Measurements from ENCODE around the gene IMPACT.
A peak's percentile ranks its signal among the peaks of the same experiment; 100 is the strongest.

IMPACT gene
- 19.2 to 97.4 (median 57.9) reads per million in 18 experiments for total RNA-seq

DNA sequence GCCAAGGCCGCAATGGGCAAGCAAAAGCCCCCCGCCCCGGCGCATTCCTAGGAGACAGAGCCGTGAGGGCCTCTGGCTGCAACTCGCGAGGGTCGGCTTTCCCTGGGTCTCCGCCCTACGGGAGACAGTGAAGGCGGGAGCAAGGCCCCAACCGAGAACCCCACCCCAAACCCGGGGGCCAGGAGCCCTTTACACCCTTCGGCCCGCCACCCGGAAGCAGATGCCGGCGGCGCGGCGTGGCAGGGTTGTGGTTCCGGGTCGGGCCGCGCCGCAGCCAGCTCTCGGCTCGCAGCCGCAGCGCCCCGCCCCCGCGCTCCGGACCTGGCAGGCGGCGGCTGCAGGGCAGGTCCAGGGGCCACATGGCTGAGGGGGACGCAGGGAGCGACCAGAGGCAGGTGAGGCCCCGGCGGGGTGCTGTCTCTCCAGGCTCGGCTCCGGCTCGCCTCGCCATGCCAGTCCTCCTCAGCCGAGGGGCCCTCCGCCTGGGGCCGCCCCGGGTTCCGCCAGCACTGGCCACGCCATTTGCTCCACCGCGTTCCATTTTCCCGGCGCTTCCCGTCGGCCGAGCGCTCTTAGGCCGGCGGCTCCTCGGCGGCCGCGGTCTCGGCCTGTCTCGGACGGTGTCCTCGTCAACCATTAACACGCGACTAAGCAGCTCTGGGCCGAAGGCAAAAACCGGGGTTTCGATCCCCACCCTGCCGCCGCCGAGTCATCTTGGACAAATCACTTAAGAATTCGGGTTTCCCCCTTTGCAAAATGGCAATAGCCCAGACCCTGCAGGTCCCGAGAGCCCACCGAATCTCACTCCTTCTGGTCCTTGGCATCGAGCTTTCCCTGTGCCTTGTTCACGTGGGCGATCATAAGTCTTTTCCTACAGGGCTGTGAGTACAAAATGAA lies at the start of gene IMPACT:
Gene IMPACT, plus strand, starts transcription at position 273 of the 897 bp plus-strand sequence. Its CDS starts 87 bp downstream, at position 360.
- peak; percentile 83 to 90 for DNase-seq

- DNase-seq, result no peak
Observed at GRCh38 chr18:24378598-24378997, 47.9 kb upstream of the IMPACT start.

- no peak for DNase-seq
Observed at GRCh38 chr18:24380163-24380747, 46.2 kb upstream of the IMPACT start.

GRCh38 chr18:24381126-24381525 lies 45.3 kb upstream of the IMPACT start:
- no peak for DNase-seq

DNA sequence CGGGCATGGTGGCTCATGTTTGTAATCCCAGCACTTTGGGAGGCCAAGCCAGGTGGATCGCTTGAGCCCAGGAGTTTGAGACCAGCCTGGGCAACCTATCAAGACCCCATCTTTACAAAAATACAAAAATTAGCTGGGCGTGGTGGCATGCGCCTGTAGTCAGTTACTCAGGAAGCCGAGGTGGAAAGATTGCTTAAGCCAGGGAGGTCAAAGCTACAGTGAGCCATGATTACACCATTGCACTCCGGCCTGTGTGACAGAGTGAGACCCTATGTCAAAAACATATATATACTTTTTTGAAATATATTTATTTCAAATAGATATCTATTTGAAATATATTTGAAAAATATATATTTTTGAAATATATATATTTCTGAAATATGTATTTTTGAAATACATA lies 39.8 kb upstream of the IMPACT start:
- peak; percentile 20 to 37 for DNase-seq

GRCh38 chr18:24388957-24389356 lies 37.5 kb upstream of the IMPACT start:
- no peak for DNase-seq

- peak; percentile 49 to 72 for DNase-seq
Observed at GRCh38 chr18:24395049-24395795, 31.2 kb upstream of the IMPACT start.

DNA sequence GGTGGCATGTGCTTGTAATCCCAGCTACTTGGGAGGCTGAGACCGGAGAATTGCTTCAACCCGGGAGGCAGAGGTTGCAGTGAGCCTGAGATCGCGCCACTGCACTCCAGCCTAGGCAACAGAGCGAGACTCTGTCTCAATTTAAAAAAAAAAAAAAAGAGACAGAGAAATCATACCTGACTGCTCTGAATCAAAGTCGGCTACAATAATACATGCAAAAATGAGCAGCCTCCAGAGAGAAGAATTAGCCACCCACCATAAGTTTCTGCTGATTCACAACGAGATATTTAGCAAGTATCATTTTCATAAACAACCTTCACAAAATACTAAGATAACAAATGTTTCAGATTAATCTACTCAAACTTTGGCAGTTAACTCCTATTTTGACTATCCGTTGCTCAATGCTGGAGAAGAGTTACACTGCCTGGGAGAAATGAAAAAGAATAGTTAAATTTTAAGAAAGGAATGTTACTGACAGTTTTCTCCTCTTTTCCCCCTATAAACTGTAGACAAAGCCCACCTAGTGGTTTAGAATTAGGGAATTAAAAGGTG lies 30.3 kb upstream of the IMPACT start:
- DNase-seq, result no peak

- DNase-seq, result peak; percentile 95 to 98
Observed at GRCh38 chr18:24397131-24397693, 29.3 kb upstream of the IMPACT start.

GRCh38 chr18:24397694-24398368 lies 28.6 kb upstream of the IMPACT start, which contains the start of gene OSBPL1A:
Gene OSBPL1A, minus strand, starts transcription at chr18:24397824. Its CDS starts 20,291 bp downstream, at chr18:24377533.
- peak; percentile 97 to 98 for DNase-seq

DNA sequence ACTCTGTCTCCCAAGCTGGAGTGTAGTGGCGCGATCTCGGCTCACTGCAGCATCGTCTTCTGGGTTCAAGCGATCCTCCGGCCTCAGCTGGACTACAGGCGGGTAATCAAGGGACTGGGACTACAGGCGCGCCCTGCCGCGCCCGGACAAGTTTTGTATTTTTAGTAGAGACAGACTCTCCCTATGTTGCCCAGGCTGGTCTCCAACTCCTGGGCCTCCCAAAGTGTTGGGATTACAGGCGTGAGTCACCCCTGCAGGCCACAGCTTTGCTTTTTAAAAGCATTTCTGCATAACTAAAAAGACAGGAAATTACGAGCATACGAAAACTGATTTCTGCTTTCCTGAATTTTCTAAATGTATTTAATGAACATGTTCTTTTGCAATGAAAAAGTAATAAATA lies 27.9 kb upstream of the IMPACT start:
- peak; percentile 28 to 46 for DNase-seq

GRCh38 chr18:24400587-24400986 lies 25.9 kb upstream of the IMPACT start:
- DNase-seq, result no peak

- no peak for DNase-seq
Observed at GRCh38 chr18:24402209-24402785, 24.2 kb upstream of the IMPACT start.

GRCh38 chr18:24403076-24403475 lies 23.4 kb upstream of the IMPACT start:
- DNase-seq, result no peak

- DNase-seq, result no peak
Observed at GRCh38 chr18:24404591-24404990, 21.9 kb upstream of the IMPACT start.

- DNase-seq, result no peak
Observed at GRCh38 chr18:24408496-24408895, 18.0 kb upstream of the IMPACT start.

- DNase-seq, result peak in 1 of 2 donors; percentile 19
Observed at GRCh38 chr18:24413148-24413547, 13.3 kb upstream of the IMPACT start.

GRCh38 chr18:24414349-24415003 lies 12.0 kb upstream of the IMPACT start:
- no peak for DNase-seq

GRCh38 chr18:24417480-24417879 lies 9.0 kb upstream of the IMPACT start:
- DNase-seq, result no peak

- DNase-seq, result no peak
Observed at GRCh38 chr18:24420551-24420950, 5.9 kb upstream of the IMPACT start.

DNA sequence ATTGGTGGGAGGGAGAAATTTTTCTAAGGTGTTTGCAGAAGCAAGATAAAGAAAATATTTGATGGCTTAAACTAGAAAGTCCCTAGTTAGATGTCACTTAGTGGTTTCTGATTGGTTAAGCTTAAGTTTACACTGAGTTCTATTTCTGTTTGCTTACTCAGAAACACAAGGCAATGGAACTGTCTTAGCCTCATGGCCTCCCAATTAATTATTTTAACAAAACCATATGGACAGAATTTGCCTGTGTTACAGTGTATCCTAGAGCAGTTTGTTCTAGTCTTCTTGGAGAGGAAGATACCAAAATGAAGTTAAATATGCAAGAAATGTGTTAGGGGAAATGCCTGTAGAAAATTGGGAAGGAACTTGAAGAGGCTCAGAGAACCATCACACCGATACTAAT lies 4.6 kb upstream of the IMPACT start:
- DNase-seq, result peak in 1 of 2 donors; percentile 7

All from inflammatory macrophage (primary cell).